Measurements from ENCODE around the gene CXADR.

Gene CXADR

DNA sequence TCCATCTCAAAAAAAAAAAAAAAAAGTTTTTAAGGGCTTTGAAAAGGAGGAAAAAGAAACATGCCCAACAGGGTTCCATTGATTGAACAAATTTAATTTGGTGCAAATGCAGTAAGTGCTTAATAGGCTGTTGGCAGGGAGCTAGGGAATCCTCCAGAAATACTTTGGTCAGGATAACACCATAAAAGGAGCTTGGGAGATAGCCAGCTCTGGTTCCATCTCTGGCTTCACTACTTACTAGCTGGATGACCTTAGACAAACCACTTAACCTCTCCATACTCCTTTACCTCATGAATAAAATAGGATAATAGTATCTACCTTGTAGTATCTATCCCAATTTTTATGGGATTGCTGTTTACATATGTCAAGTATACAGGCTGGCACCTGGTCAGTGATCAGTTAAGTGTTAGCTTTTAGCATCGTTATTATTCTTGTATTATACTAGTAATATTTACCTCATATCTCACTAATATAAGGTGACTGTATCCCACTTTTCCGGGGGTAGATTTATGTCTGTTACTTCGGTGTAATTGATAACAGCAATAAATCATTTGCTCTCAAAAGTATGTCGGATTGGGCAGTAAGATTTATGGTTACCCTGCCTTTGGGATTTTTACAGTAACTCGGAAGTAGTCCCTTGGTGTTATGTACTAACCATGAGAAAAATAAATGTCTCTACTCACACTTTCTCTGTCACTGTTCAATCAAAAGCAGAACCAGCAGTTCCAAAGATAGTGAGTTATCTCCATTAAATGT lies 63.4 kb downstream of the CXADR start:
- Mint-ChIP-seq H3K27me3 (ENCODE audit: low read depth) (peaks cover 7% of the 10 kb centered on the region), H3K36me3 (ENCODE audit: low read depth) (no peaks in the 10 kb centered on the region), H3K27ac (no peak overlapping the region), H3K4me1 (ENCODE audit: low read depth) (no peaks in the 10 kb centered on the region), H3K4me3 (no peak overlapping the region), H3K9me3 (no peaks in the 10 kb centered on the region)
- DNase-seq (ENCODE audit: low spot score): no peak

DNA sequence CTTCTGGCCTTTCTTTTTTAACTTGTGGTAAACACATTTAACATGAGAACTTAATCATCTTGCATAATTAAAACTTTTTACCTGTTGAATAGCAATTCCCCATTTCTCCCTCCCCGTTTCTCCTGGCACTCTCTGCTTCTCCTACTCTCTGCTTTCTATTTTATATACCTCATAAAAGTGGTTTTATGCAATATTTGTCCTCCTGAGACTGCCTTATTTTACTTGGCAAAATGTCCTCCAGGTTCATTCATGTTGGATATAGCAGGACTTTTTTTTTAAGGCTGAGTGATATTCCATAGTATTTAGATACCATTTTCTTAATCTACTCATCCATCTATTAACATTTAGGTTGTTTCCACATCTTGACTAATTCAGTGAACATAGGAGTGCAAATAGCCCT lies 64.9 kb downstream of the CXADR start:
- no peak overlapping the region for H3K4me3 Mint-ChIP-seq
- no peaks in the 10 kb centered on the region for H3K36me3 Mint-ChIP-seq (ENCODE audit: low read depth)
- H3K27me3 Mint-ChIP-seq (ENCODE audit: low read depth): peaks cover 7% of the 10 kb centered on the region
- H3K9me3 Mint-ChIP-seq: no peaks in the 10 kb centered on the region
- no peak for DNase-seq (ENCODE audit: low spot score)
- H3K4me1 Mint-ChIP-seq (ENCODE audit: low read depth): no peaks in the 10 kb centered on the region
- H3K27ac Mint-ChIP-seq: no peak overlapping the region

DNA sequence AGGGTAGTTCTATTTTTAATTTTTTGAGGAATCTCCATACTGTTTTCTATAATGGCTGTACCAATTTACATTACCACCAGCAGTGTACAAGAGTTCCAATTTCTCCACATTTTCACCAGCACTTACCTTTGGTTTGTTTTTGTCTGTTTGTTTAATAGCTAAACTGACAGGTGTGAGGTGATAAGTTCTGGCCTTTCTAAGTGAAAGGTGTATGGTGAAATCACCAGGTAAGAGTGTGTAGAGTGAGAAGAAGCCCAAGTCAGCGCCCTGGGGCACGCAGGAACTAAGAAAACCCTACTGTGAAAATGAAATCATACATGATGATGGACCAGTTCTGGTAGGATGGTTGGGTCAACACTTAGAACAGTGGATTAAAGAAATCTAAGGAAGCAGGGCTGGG lies 65.3 kb downstream of the CXADR start:
- Mint-ChIP-seq H3K4me3 (no peak overlapping the region), H3K36me3 (ENCODE audit: low read depth) (no peaks in the 10 kb centered on the region), H3K9me3 (no peaks in the 10 kb centered on the region), H3K27ac (no peak overlapping the region), H3K27me3 (ENCODE audit: low read depth) (peaks cover 7% of the 10 kb centered on the region), H3K4me1 (ENCODE audit: low read depth) (no peaks in the 10 kb centered on the region)
- DNase-seq (ENCODE audit: low spot score): no peak

DNA sequence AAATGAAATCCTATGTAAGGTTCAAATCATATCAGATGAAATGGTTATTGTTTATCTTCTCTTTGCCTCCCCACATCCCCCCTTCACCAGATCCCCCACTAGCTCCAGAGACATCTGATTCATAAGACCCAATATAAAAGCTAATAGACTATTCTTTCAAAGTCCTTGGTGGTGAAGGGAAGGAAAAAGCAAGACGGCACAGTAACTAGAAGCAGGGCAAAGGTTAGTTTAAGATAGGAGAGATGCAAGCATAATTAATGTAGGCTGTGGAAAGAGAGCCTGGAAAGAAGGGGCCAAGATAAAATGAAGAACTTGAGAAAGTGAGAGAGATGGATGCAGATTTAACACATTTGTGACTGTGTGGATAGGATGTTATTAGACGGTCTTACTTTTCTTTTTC lies 66.0 kb downstream of the CXADR start:
- Mint-ChIP-seq H3K36me3 (ENCODE audit: low read depth) (no peaks in the 10 kb centered on the region), H3K27me3 (ENCODE audit: low read depth) (peaks cover 7% of the 10 kb centered on the region), H3K27ac (no peak overlapping the region), H3K9me3 (no peaks in the 10 kb centered on the region), H3K4me1 (ENCODE audit: low read depth) (no peaks in the 10 kb centered on the region), H3K4me3 (no peak overlapping the region)
- DNase-seq (ENCODE audit: low spot score): no peak

DNA sequence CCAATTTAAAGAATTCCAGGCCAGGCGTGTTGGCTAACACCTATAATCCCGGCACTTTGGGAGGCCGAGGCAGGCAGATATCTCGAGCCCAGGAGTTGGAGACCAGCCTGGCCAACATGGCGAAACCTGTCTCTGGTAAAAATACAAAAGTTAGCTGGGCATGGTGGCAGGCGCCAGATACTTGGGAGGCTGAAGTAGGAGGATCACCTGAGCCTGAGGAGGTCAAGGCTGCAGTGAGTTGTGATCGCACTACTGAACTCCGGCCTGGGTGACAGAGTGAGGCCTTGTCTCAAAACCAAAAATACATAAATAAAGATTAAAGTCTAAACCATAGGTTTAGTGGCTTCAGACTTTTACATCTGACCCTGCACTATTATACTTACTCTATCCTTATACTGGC lies 67.5 kb downstream of the CXADR start:
- Mint-ChIP-seq H3K27ac (no peak overlapping the region), H3K4me3 (no peak overlapping the region), H3K4me1 (ENCODE audit: low read depth) (no peaks in the 10 kb centered on the region), H3K9me3 (no peaks in the 10 kb centered on the region), H3K36me3 (ENCODE audit: low read depth) (no peaks in the 10 kb centered on the region), H3K27me3 (ENCODE audit: low read depth) (peaks cover 3% of the 10 kb centered on the region)
- DNase-seq (ENCODE audit: low spot score): no peak

DNA sequence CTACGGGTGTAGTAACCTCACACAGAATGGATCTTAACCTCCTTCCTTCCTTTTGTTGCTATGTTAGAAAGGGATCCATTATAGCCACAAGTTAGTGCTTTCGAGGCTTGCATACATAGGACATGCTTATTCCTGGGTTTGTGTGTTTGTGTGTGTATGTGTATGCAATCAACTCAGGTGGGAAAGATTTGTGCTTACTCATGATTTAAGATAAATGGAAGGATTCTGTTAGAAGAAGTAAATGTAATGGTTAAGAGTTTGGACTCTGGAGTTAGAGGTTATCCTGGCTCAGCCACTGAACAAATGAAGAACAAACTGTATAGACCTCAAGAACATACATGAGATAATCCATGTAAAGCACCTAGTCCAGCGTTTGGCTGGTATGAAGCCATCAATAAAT lies 71.1 kb downstream of the CXADR start:
- Mint-ChIP-seq H3K9me3 (no peaks in the 10 kb centered on the region), H3K27ac (no peak overlapping the region), H3K27me3 (ENCODE audit: low read depth) (no peaks in the 10 kb centered on the region), H3K36me3 (ENCODE audit: low read depth) (peaks cover 1% of the 10 kb centered on the region), H3K4me3 (no peak overlapping the region), H3K4me1 (ENCODE audit: low read depth) (no peaks in the 10 kb centered on the region)
- no peak for DNase-seq (ENCODE audit: low spot score)

DNA sequence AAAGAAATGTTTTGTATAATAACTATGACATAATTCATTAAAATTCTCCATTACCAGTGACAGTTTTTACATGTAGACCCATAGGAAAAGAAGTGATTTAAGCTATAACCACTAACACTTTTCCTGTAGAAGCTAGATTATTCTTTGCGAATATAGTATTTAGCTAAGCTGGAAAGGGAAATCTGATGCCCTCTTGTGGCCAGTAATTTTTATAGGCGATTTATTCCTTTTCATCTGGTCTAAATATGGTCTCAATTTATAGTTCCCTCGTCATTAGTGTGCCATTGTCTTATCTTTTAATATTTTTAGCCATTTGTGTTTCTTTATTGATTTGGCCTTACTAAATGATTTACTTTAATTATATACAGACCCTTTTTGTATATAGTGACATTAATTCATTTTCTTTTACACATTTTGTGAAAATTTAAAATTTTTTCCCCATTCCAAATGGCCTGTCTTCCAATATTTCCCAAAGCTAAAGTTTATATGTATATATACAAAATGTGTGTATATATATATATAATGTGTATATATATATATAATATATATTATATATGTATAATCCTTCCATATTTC lies 73.1 kb downstream of the CXADR start:
- Mint-ChIP-seq H3K4me1 (ENCODE audit: low read depth) (no peaks in the 10 kb centered on the region), H3K9me3 (no peaks in the 10 kb centered on the region), H3K27me3 (ENCODE audit: low read depth) (no peaks in the 10 kb centered on the region), H3K36me3 (ENCODE audit: low read depth) (peaks cover 7% of the 10 kb centered on the region), H3K4me3 (no peak overlapping the region), H3K27ac (no peak overlapping the region)
- no peak for DNase-seq (ENCODE audit: low spot score)

DNA sequence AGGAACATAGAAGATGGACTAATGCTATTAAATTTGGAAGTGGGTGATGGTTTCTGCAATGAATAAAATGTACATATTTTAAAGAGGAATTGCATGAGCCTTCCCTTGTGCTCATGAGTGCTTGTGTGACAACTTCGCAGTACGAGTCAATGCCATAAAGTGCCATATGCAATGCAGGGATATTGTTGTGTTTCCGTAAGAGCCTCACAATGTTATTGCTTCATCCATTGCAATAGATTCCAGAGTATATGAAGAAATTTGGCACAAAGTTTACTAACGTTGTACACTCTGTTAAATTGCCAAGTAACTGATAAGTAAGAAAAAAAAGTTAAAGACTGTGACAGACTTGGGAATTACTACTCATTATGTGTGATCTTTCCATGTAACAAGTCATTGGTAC lies 77.6 kb downstream of the CXADR start:
- DNase-seq (ENCODE audit: low spot score): no peak
- Mint-ChIP-seq H3K4me3 (no peak overlapping the region), H3K27ac (no peak overlapping the region), H3K4me1 (ENCODE audit: low read depth) (peaks cover 7% of the 10 kb centered on the region), H3K36me3 (ENCODE audit: low read depth) (peaks cover 35% of the 10 kb centered on the region), H3K9me3 (no peaks in the 10 kb centered on the region), H3K27me3 (ENCODE audit: low read depth) (no peaks in the 10 kb centered on the region)

DNA sequence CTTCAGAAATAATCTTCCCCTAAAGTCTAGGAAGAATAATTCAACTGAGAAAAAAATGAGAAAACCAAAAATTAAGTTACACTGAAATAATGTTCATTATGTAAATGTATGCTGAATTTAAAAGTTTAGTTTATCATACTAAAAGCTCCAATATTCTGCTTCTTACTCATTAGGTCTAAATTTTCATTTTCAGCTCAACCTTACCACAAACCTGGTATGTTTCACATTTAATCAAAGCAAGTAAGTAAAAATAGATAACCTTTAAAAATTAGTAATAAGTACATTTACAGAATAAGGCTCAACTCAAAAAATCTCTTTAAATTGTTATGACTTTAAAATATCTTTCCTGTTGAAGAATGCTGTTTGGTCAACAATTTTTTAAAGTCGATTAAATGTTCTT lies 84.8 kb downstream of the CXADR start:
- no peak overlapping the region for H3K27ac Mint-ChIP-seq
- no peak overlapping the region for H3K4me3 Mint-ChIP-seq
- H3K4me1 Mint-ChIP-seq (ENCODE audit: low read depth): peaks cover 21% of the 10 kb centered on the region
- no peaks in the 10 kb centered on the region for H3K9me3 Mint-ChIP-seq
- no peak for DNase-seq (ENCODE audit: low spot score)
- no peaks in the 10 kb centered on the region for H3K27me3 Mint-ChIP-seq (ENCODE audit: low read depth)
- H3K36me3 Mint-ChIP-seq (ENCODE audit: low read depth): peaks cover 68% of the 10 kb centered on the region

DNA sequence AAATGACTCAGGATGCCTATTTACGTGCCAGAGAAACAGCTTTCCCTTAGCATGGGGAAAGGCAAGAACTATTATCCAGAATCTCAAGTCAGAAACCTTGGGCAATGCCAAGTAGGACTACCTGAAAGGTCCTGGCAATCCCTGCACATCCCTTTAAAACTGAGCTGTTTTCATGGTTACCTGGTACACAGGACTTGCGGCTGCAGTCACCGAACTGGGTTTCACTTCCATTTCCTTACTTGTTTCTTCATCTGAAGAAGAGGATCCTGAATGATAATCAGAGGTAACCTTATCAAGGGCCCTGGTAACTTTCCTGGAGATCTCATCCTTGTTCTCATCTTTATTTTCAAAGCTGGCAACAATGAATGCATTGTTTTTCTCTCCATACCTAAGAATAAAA lies 85.6 kb downstream of the CXADR start:
- Mint-ChIP-seq H3K27me3 (ENCODE audit: low read depth) (no peaks in the 10 kb centered on the region), H3K36me3 (ENCODE audit: low read depth) (peaks cover 70% of the 10 kb centered on the region), H3K27ac (no peak overlapping the region), H3K4me1 (ENCODE audit: low read depth) (peaks cover 28% of the 10 kb centered on the region), H3K4me3 (no peak overlapping the region), H3K9me3 (no peaks in the 10 kb centered on the region)
- DNase-seq (ENCODE audit: low spot score): no peak

DNA sequence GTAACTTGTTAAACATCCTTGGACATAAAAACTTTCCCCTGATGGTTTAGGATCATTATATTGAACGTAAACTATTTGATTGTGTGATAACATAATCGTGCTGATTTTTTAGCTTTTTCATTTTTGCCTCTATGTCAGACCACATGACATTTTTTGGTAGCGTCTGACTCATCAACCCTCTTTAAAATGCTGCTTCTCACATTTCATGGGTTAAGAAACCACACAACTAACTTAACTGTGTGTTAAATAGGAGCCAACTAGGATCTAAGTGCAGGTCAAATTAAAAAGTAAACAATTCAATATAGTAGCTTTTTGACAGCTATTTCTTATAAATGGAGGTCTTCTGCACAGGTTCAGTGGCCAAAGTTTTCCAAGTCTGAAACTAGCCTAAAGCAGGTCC lies 90.0 kb downstream of the CXADR start:
- no peak for DNase-seq (ENCODE audit: low spot score)
- peaks cover 64% of the 10 kb centered on the region for H3K36me3 Mint-ChIP-seq (ENCODE audit: low read depth)
- H3K4me3 Mint-ChIP-seq: no peak overlapping the region
- no peaks in the 10 kb centered on the region for H3K9me3 Mint-ChIP-seq
- no peak overlapping the region for H3K27ac Mint-ChIP-seq
- no peaks in the 10 kb centered on the region for H3K27me3 Mint-ChIP-seq (ENCODE audit: low read depth)
- H3K4me1 Mint-ChIP-seq (ENCODE audit: low read depth): peaks cover 23% of the 10 kb centered on the region

DNA sequence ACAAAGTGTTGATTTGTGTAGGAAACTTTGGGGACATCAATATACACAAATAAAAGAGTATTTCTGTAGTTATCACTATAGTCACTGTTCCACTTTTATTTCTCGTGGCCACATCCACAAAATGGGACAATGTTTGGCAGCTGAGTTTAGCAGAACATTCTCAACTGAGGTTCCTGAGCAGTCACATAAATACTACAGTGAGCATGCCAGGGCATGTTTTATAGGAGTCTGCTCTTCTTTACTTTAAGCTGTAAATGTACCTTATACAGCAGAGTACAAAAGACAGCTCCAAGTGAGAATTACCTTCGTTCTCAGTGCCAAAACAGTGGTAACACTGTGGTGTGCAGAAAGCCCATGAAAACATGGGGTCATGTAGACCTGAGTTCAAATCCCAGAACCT lies 94.8 kb downstream of the CXADR start:
- Mint-ChIP-seq H3K4me1 (ENCODE audit: low read depth) (peaks cover 47% of the 10 kb centered on the region), H3K9me3 (no peaks in the 10 kb centered on the region), H3K27ac (peak overlapping the region; percentile 62), H3K36me3 (ENCODE audit: low read depth) (peaks cover 58% of the 10 kb centered on the region), H3K4me3 (peak overlapping the region; percentile 15), H3K27me3 (ENCODE audit: low read depth) (no peaks in the 10 kb centered on the region)
- DNase-seq (ENCODE audit: low spot score): no peak

DNA sequence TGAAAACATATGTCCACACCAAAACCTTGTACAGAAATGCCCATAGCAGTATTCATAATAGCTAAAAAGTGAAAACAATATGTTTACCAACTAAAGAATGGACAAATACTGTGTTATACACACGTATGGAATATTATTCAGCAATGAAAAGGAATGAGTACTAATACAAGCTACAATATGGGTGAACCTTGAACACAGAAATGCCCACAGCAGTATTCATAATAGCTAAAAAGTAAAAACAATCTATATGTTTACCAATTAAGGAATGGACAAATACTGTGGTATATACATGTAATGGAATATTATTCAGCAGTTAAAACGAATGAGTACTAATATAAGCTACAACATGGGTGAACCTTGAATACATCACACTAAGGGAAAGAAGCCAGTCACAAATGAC lies 96.8 kb downstream of the CXADR start:
- peaks cover 45% of the 10 kb centered on the region for H3K4me1 Mint-ChIP-seq (ENCODE audit: low read depth)
- H3K36me3 Mint-ChIP-seq (ENCODE audit: low read depth): peaks cover 40% of the 10 kb centered on the region
- H3K9me3 Mint-ChIP-seq: no peaks in the 10 kb centered on the region
- H3K4me3 Mint-ChIP-seq: peak overlapping the region; percentile 93
- DNase-seq (ENCODE audit: low spot score): no peak
- peak overlapping the region; percentile 51 for H3K27ac Mint-ChIP-seq
- no peaks in the 10 kb centered on the region for H3K27me3 Mint-ChIP-seq (ENCODE audit: low read depth)

DNA sequence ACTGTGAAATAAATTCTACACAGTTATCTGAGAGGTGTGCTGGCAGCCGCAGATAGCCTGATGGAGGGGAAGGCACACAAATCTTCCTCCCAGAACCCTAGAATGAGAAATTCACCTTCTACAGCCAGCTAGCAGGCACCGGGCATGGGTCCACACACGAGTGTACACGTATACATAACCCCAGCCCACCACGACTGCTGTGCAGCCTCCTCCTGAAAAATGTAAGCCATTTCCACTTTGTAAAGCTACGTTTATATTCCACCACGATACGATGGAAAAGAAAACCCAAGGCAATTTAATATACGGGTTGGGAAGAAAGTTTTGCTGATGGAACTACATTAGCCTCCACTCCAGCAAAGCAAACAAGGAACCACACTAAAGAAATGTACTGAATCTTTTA lies 98.1 kb downstream of the CXADR start:
- peak overlapping the region; percentile 93 for H3K4me3 Mint-ChIP-seq
- no peaks in the 10 kb centered on the region for H3K9me3 Mint-ChIP-seq
- peaks cover 35% of the 10 kb centered on the region for H3K36me3 Mint-ChIP-seq (ENCODE audit: low read depth)
- H3K4me1 Mint-ChIP-seq (ENCODE audit: low read depth): peaks cover 51% of the 10 kb centered on the region
- H3K27ac Mint-ChIP-seq: peak overlapping the region; percentile 97
- no peak for DNase-seq (ENCODE audit: low spot score)
- no peaks in the 10 kb centered on the region for H3K27me3 Mint-ChIP-seq (ENCODE audit: low read depth)

All from T-helper 2 cell treated with Interferon-gamma antibody and Interleukin-4, amounts not matched to agents 5 μg/mL and 100 μg/mL, for 36 hours (primary cell).